Measurements from ENCODE around the gene CDH13. TPM values are rescaled to one million over a fixed set of nuclear protein-coding genes. Genes with fewer than 3 reads are reported as not detected.
A peak's percentile ranks its signal among the peaks of the same experiment; 100 is the strongest.

CDH13 gene
- total and polyA plus RNA-seq, 2 experiments from 2014 or later: 2.9 to 4.8 TPM

DNA sequence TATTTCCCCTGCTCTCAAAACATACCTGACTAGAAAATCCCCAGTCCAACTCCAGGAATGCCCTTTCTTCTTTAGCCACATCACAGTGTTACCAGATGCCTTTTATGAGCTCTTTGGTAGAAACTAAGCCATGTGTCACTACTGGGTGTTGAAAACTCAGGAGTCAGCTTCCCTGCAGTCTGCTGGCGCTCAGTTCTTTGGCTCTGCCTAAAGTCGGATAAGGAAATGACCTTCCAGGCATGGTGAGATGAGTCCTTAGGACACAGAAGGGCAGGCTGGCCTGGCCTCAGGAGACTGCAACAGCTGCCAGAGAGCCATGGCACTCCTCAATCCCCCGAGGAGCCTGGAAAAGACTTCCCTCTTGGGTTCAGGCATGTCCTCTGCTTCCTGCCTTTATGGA, 89.1 kb downstream of the CDH13 start:
- H3K4me1 ChIP-seq (ENCODE audit: low read depth): peaks cover 9% of the 10 kb centered on the region
- TF ChIP-seq, protein P1, sequence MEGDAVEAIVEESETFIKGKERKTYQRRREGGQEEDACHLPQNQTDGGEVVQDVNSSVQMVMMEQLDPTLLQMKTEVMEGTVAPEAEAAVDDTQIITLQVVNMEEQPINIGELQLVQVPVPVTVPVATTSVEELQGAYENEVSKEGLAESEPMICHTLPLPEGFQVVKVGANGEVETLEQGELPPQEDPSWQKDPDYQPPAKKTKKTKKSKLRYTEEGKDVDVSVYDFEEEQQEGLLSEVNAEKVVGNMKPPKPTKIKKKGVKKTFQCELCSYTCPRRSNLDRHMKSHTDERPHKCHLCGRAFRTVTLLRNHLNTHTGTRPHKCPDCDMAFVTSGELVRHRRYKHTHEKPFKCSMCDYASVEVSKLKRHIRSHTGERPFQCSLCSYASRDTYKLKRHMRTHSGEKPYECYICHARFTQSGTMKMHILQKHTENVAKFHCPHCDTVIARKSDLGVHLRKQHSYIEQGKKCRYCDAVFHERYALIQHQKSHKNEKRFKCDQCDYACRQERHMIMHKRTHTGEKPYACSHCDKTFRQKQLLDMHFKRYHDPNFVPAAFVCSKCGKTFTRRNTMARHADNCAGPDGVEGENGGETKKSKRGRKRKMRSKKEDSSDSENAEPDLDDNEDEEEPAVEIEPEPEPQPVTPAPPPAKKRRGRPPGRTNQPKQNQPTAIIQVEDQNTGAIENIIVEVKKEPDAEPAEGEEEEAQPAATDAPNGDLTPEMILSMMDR (IDR thresholded peaks at IDR 0.05; ENCODE audit: low read depth, low read length): no peak
- no peak overlapping the region for H3K4me3 ChIP-seq
- peak overlapping the region; percentile 40 for H3K27ac ChIP-seq
- no peaks in the 10 kb centered on the region for H3K36me3 ChIP-seq
- no peaks in the 10 kb centered on the region for H3K27me3 ChIP-seq
- peak; percentile 12 for DNase-seq (ENCODE audit: low read depth in 1 of 2, low spot score in 1 of 2)
- no peaks in the 10 kb centered on the region for H3K9me3 ChIP-seq (ENCODE audit: low read depth)

- TF ChIP-seq, protein P1 (IDR thresholded peaks at IDR 0.05; ENCODE audit: low read depth, low read length): no peak
- no peaks in the 10 kb centered on the region for H3K27me3 ChIP-seq
- H3K9me3 ChIP-seq (ENCODE audit: low read depth): no peaks in the 10 kb centered on the region
- no peak overlapping the region for H3K4me3 ChIP-seq
- peaks cover 5% of the 10 kb centered on the region for H3K4me1 ChIP-seq (ENCODE audit: low read depth)
- no peak overlapping the region for H3K27ac ChIP-seq
- no peaks in the 10 kb centered on the region for H3K36me3 ChIP-seq
- no peak for DNase-seq (ENCODE audit: low read depth in 1 of 2, low spot score in 1 of 2)
These were observed 89.6 kb downstream of the CDH13 start for GRCh38 chr16:82716361-82716855.

GRCh38 chr16:82720414-82720813, 93.6 kb downstream of the CDH13 start:
- TF ChIP-seq, protein P1 (IDR thresholded peaks at IDR 0.05; ENCODE audit: low read depth, low read length): no peak
- no peak overlapping the region for H3K4me3 ChIP-seq
- H3K27ac ChIP-seq: no peak overlapping the region
- H3K27me3 ChIP-seq: no peaks in the 10 kb centered on the region
- no peaks in the 10 kb centered on the region for H3K36me3 ChIP-seq
- DNase-seq (ENCODE audit: low read depth in 1 of 2, low spot score in 1 of 2): no peak
- H3K4me1 ChIP-seq (ENCODE audit: low read depth): peaks cover 5% of the 10 kb centered on the region
- H3K9me3 ChIP-seq (ENCODE audit: low read depth): no peaks in the 10 kb centered on the region

GRCh38 chr16:82726306-82726705, 99.5 kb downstream of the CDH13 start:
- H3K9me3 ChIP-seq (ENCODE audit: low read depth): no peaks in the 10 kb centered on the region
- H3K27me3 ChIP-seq: no peaks in the 10 kb centered on the region
- no peaks in the 10 kb centered on the region for H3K36me3 ChIP-seq
- H3K4me1 ChIP-seq (ENCODE audit: low read depth): no peaks in the 10 kb centered on the region
- TF ChIP-seq, protein P1 (IDR thresholded peaks at IDR 0.05; ENCODE audit: low read depth, low read length): no peak
- no peak for DNase-seq (ENCODE audit: low read depth in 1 of 2, low spot score in 1 of 2)
- no peak overlapping the region for H3K4me3 ChIP-seq
- no peak overlapping the region for H3K27ac ChIP-seq

GRCh38 chr16:82728901-82729300, 102.1 kb downstream of the CDH13 start:
- TF ChIP-seq, protein P1 (IDR thresholded peaks at IDR 0.05; ENCODE audit: low read depth, low read length): no peak
- no peaks in the 10 kb centered on the region for H3K9me3 ChIP-seq (ENCODE audit: low read depth)
- DNase-seq (ENCODE audit: low read depth in 1 of 2, low spot score in 1 of 2): no peak
- H3K27me3 ChIP-seq: no peaks in the 10 kb centered on the region
- H3K4me1 ChIP-seq (ENCODE audit: low read depth): peaks cover 12% of the 10 kb centered on the region
- no peak overlapping the region for H3K27ac ChIP-seq
- no peak overlapping the region for H3K4me3 ChIP-seq
- H3K36me3 ChIP-seq: no peaks in the 10 kb centered on the region

DNA sequence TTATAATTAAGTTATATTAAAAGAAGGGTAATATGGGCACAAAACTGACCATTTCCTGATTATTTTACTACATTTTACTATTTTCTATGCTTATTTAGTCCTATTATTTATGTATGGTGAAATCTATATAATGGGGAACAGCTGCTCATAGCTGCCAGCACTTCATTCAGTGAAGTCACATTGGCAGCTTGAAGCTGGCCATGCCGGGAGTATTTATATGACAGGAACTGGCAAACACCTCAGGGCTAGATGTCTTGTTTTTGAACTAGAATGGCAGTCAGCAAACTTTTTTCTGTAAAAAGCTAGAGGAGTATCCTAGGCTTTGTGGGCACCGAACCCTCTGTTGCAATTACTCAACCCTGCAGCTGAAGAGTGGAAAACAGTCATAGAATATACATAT, 104.1 kb downstream of the CDH13 start:
- Histone ChIP-seq H3K36me3 (no peaks in the 10 kb centered on the region), H3K4me3 (no peak overlapping the region), H3K9me3 (ENCODE audit: low read depth) (no peaks in the 10 kb centered on the region), H3K27ac (no peak overlapping the region), H3K27me3 (no peaks in the 10 kb centered on the region), H3K4me1 (ENCODE audit: low read depth) (peaks cover 31% of the 10 kb centered on the region)
- no peak for DNase-seq (ENCODE audit: low read depth in 1 of 2, low spot score in 1 of 2)
- TF ChIP-seq, protein P1 (IDR thresholded peaks at IDR 0.05; ENCODE audit: low read depth, low read length): no peak

All from cardiac muscle cell (in vitro differentiated cells and primary cell).